Calu3 (cell line): ENCODE measurements around the gene MOV10. TPM values are rescaled to one million over a fixed set of nuclear protein-coding genes. Genes with fewer than 3 reads are reported as not detected.

Experiments used
- BruUV-seq: library from RNA; stranded (reverse); fragments of 400-500 nt; replicated peaks from 2 replicates; lab custom pipeline; 2021; lab: Mats Ljungman, UMichigan
- CTCF ChIA-PET: fragments of 300-600 bp; sonication (Branson Sonifier 250); formaldehyde crosslinking; loops from one replicate; lab custom pipeline; 2022; ENCODE audit warnings: antibody characterized with exemption; lab: Charles Lee
- DNase-seq: peaks from one replicate; pipeline ENCODE4 v3.0.0; 2022
- H3K27ac Mint-ChIP-seq: one replicate; pipeline ENCODE4 v1.8.0; 2022; ENCODE audit warnings: mixed read lengths; ENCODE audit not compliant: unreplicated experiment
- H3K27me3 Mint-ChIP-seq: one replicate; pipeline ENCODE4 v1.8.0; 2022; ENCODE audit warnings: mixed read lengths; ENCODE audit not compliant: unreplicated experiment
- H3K36me3 Mint-ChIP-seq: one replicate; pipeline ENCODE4 v1.8.0; 2022; ENCODE audit warnings: mild to moderate bottlenecking, moderate library complexity, mixed read lengths; ENCODE audit not compliant: insufficient read depth, unreplicated experiment
- H3K4me1 Mint-ChIP-seq: one replicate; pipeline ENCODE4 v1.8.0; 2022; ENCODE audit warnings: mild to moderate bottlenecking, low read depth, mixed read lengths; ENCODE audit not compliant: unreplicated experiment
- H3K4me3 Mint-ChIP-seq: one replicate; pipeline ENCODE4 v1.8.0; 2022; ENCODE audit warnings: mild to moderate bottlenecking, low read depth, moderate library complexity, mixed read lengths; ENCODE audit not compliant: unreplicated experiment
- H3K9me3 Mint-ChIP-seq: one replicate; pipeline ENCODE4 v1.8.0; 2022; ENCODE audit warnings: low read depth, mixed read lengths; ENCODE audit not compliant: unreplicated experiment
- intact Hi-C: fragments of 100-400 bp; cut with micrococcal nuclease; formaldehyde crosslinking; loops from one replicate; pipeline ENCODE4 v1.10.0; 2022; ENCODE audit not compliant: unreplicated experiment
- total RNA-seq: library from RNA; stranded (reverse); gene quantifications from 2 replicates; pipeline ENCODE4 v1.2.3, GENCODE V29; 2022
- TF ChIP-seq, protein P1 (sequence below): fragments of 200-600 bp; IDR thresholded peaks from one replicate; pipeline ENCODE4 v1.8.0; 2022; ENCODE audit warnings: antibody characterized with exemption; ENCODE audit not compliant: unreplicated experiment

Gene MOV10
- total RNA-seq, 1 experiment from 2014 or later = 71.4 TPM

DNA sequence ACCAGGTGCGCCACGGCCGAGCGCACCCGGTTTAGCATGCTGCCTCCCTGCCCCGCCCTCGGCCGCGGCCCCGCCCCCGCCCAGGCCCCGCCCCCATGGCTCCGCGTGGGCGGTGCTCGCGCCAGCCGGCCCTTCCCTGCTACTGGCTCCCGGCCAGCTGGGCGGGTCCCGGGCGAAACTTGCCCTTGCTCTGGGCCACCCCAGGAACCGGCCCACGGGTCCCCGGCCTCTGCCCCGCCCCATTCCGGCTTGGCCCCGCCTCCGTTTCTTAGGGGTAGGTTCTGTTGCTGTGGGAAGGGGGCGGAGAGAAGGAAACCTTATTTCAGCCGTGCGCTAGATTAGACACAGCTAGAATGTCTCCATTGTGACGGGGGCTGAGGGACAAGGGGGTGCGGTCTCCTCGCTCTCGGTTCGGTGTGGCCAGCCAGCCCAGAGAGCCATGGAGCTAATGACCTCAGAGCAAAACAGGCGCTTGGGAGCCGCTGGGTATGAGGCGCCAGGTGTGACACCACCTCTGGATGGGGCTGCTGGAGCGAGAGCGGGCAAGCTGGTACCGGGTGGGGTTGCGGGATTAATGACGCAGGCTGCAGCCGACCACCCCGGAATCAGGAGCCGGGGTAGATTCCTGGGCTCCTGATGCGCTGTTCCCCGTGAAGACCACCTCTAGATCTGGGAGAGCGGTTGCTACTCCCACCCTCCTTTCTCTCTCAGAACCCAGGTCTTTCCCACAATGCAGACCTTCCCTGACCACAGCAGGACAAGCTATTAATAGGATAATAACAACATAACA is 41.0 kb downstream of the MOV10 start, which contains the start of gene PPM1J:
Gene PPM1J (minus strand): TSS at position 69 of the 790 bp plus-strand sequence. CDS start 31 bp downstream, at position 38.
- H3K4me3 Mint-ChIP-seq = peak within 1 kb of the TSS; percentile 71
- intact Hi-C loops = loop anchor here (1.0 to 5.0 kb wide), 3 partner anchors 89 to 962 kb away; no protein-coding TSS in a partner anchor
- no peak within 1 kb of the TSS for H3K27ac Mint-ChIP-seq
- H3K4me1 Mint-ChIP-seq = peaks cover 7% of the 10 kb centered on the region
- peak; percentile 97 for DNase-seq
- H3K9me3 Mint-ChIP-seq = no peaks in the 10 kb centered on the region
- peaks cover 18% of the 10 kb centered on the region for H3K36me3 Mint-ChIP-seq
- no TSS peak for BruUV-seq
- H3K27me3 Mint-ChIP-seq = peaks cover 21% of the 10 kb centered on the region
- CTCF ChIA-PET = interaction anchor here (0.6 to 2.7 kb wide), 9 partner anchors 9 to 358 kb away, joined by 3 to 27 read pairs (median 5); partner anchors contain the start of genes LRIG2 and RHOC
- TF ChIP-seq, protein P1, sequence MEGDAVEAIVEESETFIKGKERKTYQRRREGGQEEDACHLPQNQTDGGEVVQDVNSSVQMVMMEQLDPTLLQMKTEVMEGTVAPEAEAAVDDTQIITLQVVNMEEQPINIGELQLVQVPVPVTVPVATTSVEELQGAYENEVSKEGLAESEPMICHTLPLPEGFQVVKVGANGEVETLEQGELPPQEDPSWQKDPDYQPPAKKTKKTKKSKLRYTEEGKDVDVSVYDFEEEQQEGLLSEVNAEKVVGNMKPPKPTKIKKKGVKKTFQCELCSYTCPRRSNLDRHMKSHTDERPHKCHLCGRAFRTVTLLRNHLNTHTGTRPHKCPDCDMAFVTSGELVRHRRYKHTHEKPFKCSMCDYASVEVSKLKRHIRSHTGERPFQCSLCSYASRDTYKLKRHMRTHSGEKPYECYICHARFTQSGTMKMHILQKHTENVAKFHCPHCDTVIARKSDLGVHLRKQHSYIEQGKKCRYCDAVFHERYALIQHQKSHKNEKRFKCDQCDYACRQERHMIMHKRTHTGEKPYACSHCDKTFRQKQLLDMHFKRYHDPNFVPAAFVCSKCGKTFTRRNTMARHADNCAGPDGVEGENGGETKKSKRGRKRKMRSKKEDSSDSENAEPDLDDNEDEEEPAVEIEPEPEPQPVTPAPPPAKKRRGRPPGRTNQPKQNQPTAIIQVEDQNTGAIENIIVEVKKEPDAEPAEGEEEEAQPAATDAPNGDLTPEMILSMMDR = no peak

DNA sequence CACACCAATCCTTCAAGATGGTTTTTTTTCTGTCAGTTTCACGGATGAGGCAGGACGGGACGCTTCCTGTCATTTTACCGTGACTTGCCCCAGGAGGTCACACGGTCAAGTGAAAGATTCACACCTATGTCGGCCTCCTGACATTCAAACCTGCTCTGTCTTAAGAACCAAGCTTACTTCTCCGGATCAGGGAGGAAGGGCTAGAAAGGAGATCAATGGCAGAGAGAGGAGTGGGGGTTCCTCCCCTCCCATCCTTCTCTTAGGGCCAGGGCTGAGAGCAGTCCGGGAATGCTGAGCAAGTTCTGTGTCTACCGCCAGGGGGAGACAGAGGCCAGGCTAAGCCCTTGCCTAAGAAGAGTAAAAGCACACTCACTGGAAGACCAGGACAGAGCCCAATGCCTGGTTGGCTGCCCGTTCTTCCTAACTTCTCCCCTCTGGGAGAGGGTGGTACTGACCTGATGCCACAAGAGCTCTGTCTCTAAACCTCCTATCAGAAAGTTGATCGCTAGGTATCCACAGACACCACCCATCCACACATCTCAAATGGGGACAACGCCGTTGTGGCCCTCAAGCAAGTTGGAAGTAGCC is 41.8 kb downstream of the MOV10 start:
- H3K27me3 Mint-ChIP-seq = peaks cover 26% of the 10 kb centered on the region
- TF ChIP-seq, protein P1 = peak; percentile 82
- H3K9me3 Mint-ChIP-seq = no peaks in the 10 kb centered on the region
- H3K27ac Mint-ChIP-seq = no peak overlapping the region
- peaks cover 18% of the 10 kb centered on the region for H3K36me3 Mint-ChIP-seq
- peak; percentile 85 for DNase-seq
- CTCF ChIA-PET = interaction anchor here (0.7 to 2.7 kb wide), 5 partner anchors 29 to 357 kb away, joined by 3 to 27 read pairs (median 5); partner anchors contain the start of gene LRIG2
- no TSS peak for BruUV-seq
- H3K4me1 Mint-ChIP-seq = peaks cover 7% of the 10 kb centered on the region
- intact Hi-C loops = loop anchor here (1.0 to 5.0 kb wide), 3 partner anchors 88 to 961 kb away; no protein-coding TSS in a partner anchor
- H3K4me3 Mint-ChIP-seq = peak overlapping the region; percentile 71

DNA sequence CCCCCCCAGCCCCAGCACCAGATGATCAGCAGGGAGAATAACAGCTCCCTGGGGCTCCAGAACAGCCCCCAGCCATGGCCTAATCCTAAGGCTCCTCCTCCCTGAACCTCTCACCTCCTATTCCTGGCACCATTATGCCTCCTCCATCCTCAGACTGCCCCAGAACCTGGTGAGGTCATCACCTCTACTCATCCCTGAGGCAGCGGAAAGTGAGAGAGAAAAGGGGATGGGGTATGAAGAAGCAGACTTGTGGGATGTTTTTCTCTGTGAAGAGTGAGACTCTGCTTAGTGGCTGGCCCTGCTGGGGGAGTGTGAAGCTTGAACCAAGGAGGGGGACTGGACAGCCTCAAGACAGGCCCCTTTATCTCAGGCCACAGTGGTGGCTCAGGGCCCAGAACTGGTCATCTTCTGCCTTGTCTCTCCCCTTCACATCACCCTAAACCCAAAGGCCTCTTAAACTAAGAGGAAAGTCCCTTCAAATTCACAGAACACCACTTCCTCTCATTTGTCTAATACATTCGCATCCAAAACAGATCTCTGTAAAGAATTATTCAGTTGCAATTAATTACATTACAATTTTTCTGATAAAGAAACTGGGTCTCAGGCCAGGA is 42.9 kb downstream of the MOV10 start:
- Mint-ChIP-seq H3K4me3 (no peak overlapping the region), H3K36me3 (peaks cover 18% of the 10 kb centered on the region), H3K4me1 (peaks cover 7% of the 10 kb centered on the region), H3K27me3 (peaks cover 30% of the 10 kb centered on the region), H3K9me3 (no peaks in the 10 kb centered on the region), H3K27ac (no peak overlapping the region)
- TF ChIP-seq, protein P1 = no peak
- intact Hi-C loops = loop anchor here (2.0 to 5.0 kb wide), 2 partner anchors 325 to 960 kb away; no protein-coding TSS in a partner anchor
- DNase-seq = no peak
- no TSS peak for BruUV-seq
- CTCF ChIA-PET = interaction anchor here (0.7 to 2.7 kb wide), 3 partner anchors 27 to 87 kb away, joined by 3 to 27 read pairs (median 19); no protein-coding TSS in a partner anchor
